ENCODE data around the gene ABCB6.

GRCh38 chr2:219209236-219210195 lies 9.2 kb downstream of the ABCB6 start:
- TF ChIP-seq POLR2AphosphoS5 (IDR thresholded peaks at IDR 0.05; ENCODE audit: low read depth, low read length) (no peak), SIN3A (IDR thresholded peaks at IDR 0.05; ENCODE audit: borderline replicate concordance, insufficient read depth, low read length) (no peak)
- TF ChIP-seq, protein P1, sequence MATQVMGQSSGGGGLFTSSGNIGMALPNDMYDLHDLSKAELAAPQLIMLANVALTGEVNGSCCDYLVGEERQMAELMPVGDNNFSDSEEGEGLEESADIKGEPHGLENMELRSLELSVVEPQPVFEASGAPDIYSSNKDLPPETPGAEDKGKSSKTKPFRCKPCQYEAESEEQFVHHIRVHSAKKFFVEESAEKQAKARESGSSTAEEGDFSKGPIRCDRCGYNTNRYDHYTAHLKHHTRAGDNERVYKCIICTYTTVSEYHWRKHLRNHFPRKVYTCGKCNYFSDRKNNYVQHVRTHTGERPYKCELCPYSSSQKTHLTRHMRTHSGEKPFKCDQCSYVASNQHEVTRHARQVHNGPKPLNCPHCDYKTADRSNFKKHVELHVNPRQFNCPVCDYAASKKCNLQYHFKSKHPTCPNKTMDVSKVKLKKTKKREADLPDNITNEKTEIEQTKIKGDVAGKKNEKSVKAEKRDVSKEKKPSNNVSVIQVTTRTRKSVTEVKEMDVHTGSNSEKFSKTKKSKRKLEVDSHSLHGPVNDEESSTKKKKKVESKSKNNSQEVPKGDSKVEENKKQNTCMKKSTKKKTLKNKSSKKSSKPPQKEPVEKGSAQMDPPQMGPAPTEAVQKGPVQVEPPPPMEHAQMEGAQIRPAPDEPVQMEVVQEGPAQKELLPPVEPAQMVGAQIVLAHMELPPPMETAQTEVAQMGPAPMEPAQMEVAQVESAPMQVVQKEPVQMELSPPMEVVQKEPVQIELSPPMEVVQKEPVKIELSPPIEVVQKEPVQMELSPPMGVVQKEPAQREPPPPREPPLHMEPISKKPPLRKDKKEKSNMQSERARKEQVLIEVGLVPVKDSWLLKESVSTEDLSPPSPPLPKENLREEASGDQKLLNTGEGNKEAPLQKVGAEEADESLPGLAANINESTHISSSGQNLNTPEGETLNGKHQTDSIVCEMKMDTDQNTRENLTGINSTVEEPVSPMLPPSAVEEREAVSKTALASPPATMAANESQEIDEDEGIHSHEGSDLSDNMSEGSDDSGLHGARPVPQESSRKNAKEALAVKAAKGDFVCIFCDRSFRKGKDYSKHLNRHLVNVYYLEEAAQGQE (IDR thresholded peaks at IDR 0.05; ENCODE audit: insufficient read depth in 1 of 2, low read depth in 2 of 2, low read length in 2 of 2): no peak

Measured in PFSK-1 (cell line).